ENCODE measurements around the gene NCOA3. TPM values are rescaled to one million over a fixed set of nuclear protein-coding genes. Genes with fewer than 3 reads are reported as not detected.
A peak's percentile ranks its signal among the peaks of the same experiment; 100 is the strongest.
"Not testable (repeated sequence)": the region's sequence is repeated elsewhere in the genome, so short reads cannot be mapped to it uniquely, and the experiment has no call there.

The NCOA3 gene
- total and polyA plus RNA-seq, 2 of the 8 experiments (the other 6 are each of a cell fraction or from before 2014, with no cell fraction given), result 7.9 to 24.7 TPM

- H3K4me2 ChIP-seq (ENCODE audit: insufficient read depth in 1 of 2, low read depth in 2 of 2, low read length in 2 of 2); H3K23me2 ChIP-seq (ENCODE audit: low read depth, low read length); FAIRE-seq; H3K27me3 ChIP-seq (replicated peaks in 1 of 4; ENCODE audit: control insufficient read depth in 3 of 4, extremely low read depth in 1 of 4, insufficient read depth in 3 of 4, low read length in 3 of 4); H2BK5ac ChIP-seq (ENCODE audit: low read depth, low read length); H3K23ac ChIP-seq (ENCODE audit: insufficient read length); H3K9ac ChIP-seq (replicated peaks in 1 of 4; ENCODE audit: extremely low read depth in 1 of 4, low read depth in 3 of 4, low read length in 3 of 4); H3K36me3 ChIP-seq (ENCODE audit: control insufficient read depth in 2 of 4, insufficient read depth in 4 of 4, low read length in 3 of 4); H4K20me1 ChIP-seq (replicated peaks in 1 of 2; ENCODE audit: control insufficient read depth in 1 of 2, insufficient read depth in 2 of 2, low read length in 2 of 2); H3K9me3 ChIP-seq (ENCODE audit: insufficient read depth in 2 of 2, low read depth in 1 of 2, low read length in 1 of 2); H3K4ac ChIP-seq (replicated peaks; ENCODE audit: insufficient read length, low read depth, low read length); H3K56ac ChIP-seq (replicated peaks; ENCODE audit: insufficient read length, low read depth, low read length); H3K14ac ChIP-seq (ENCODE audit: insufficient read length); H2AK5ac ChIP-seq (ENCODE audit: low read depth, low read length); H3K4me3 ChIP-seq (ENCODE audit: extremely low read depth in 1 of 4, insufficient read depth in 2 of 4, low read depth in 3 of 4, low read length in 4 of 4); H3K79me2 ChIP-seq (ENCODE audit: control insufficient read depth in 1 of 2, insufficient read depth in 2 of 2, low read length in 2 of 2); H3K27ac ChIP-seq (ENCODE audit: low read depth, low read length); H4K5ac ChIP-seq (ENCODE audit: insufficient read length, low read depth, low read length); POLR2A ChIA-PET (ENCODE audit: partially characterized antibody); H3K18ac ChIP-seq (ENCODE audit: extremely low read depth, low read length); DNase-seq (ENCODE audit: low read depth in 1 of 2, low spot score in 2 of 2); CTCF ChIA-PET (ENCODE audit: partially characterized antibody); H3K79me1 ChIP-seq (ENCODE audit: low read depth, low read length); H3K4me1 ChIP-seq (replicated peaks in 1 of 4; ENCODE audit: control insufficient read depth in 3 of 4, insufficient read depth in 4 of 4, low read length in 3 of 4); H2AFZ ChIP-seq (ENCODE audit: low read length); H2BK12ac ChIP-seq (ENCODE audit: low read depth, low read length); H4K91ac ChIP-seq (replicated peaks; ENCODE audit: insufficient read length, low read length); H2BK15ac ChIP-seq (ENCODE audit: low read length); H4K8ac ChIP-seq (ENCODE audit: extremely low read depth, insufficient read depth, low read length); H2BK120ac ChIP-seq (replicated peaks; ENCODE audit: low read depth, low read length): not testable (repeated sequence)
- 0 out of 2 replicates have a peak overlapping the region, but pooled peaks have one; percentile 55 for H2BK20ac ChIP-seq (ENCODE audit: low read length)
- 94% methylated on average over 11 of the region's 11 CpGs; no CpG with 5 or more reads in 1 of the 2 experiments for WGBS, 2 experiments (ENCODE audit: extremely low coverage in 1 of 2, insufficient coverage in 1 of 2, insufficient read length in 1 of 2, insufficient replicate concordance in 2 of 2, low coverage in 1 of 2, low lambda C conversion rate in 2 of 2, missing lambda C conversion rate in 1 of 2)
Observed at GRCh38 chr20:47494606-47495005, 7.1 kb upstream of the NCOA3 start.
